Keratinocyte (primary cell): Measurements from ENCODE around the gene KDM8. TPM values are rescaled to one million over a fixed set of nuclear protein-coding genes. Genes with fewer than 3 reads are reported as not detected.

ENCODE experiments used
- DNase-seq: peaks from one replicate; pipeline ENCODE4 v3.0.0-alpha.2; 2011; ENCODE audit warnings: low read depth, missing footprints, low spot score
- FAIRE-seq: peaks from 2 replicates; lab custom pipeline; 2011; peaks lifted over from hg19 to GRCh38; lab: Jason Lieb, UNC
- H2AFZ ChIP-seq: 2 replicates; pipeline ENCODE4 v1.6.0; 2012; ENCODE audit warnings: low read length, control low read depth, inconsistent platforms; ENCODE audit not compliant: control insufficient read depth
- H3K27ac ChIP-seq: 2 replicates; pipeline ENCODE4 v1.5.1; 2011; ENCODE audit warnings: low read length; ENCODE audit not compliant: control insufficient read depth, insufficient read depth
- H3K27me3 ChIP-seq: 3 replicates; pipeline ENCODE4 v1.6.0; 2011; ENCODE audit warnings: low read length; ENCODE audit not compliant: control insufficient read depth, insufficient read depth; ENCODE audit errors: extremely low read depth
- H3K36me3 ChIP-seq, 2 experiments: 2 replicates in 1 of 2; 3 replicates in 1 of 2; pipeline ENCODE4 v1.5.1; 2011; ENCODE audit warnings: low read length in 2 of 2, mild to moderate bottlenecking in 1 of 2; ENCODE audit not compliant: control insufficient read depth in 2 of 2, insufficient read depth in 2 of 2; ENCODE audit errors: extremely low read depth in 1 of 2
- H3K4me1 ChIP-seq: 3 replicates; pipeline ENCODE4 v1.5.1; 2011; ENCODE audit warnings: low read length; ENCODE audit not compliant: control insufficient read depth, insufficient read depth; ENCODE audit errors: extremely low read depth
- H3K4me2 ChIP-seq: 3 replicates; pipeline ENCODE4 v1.6.0; 2011; ENCODE audit warnings: low read depth, low read length; ENCODE audit not compliant: control insufficient read depth, insufficient read depth; ENCODE audit errors: extremely low read depth
- H3K4me3 ChIP-seq, 3 experiments: fragments of 200-600 bp in 1 of 3; sonication (generic) in 1 of 3; 2 replicates in 2 of 3; 3 replicates in 1 of 3; pipeline ENCODE4 v1.5.1; 2011 to 2016; ENCODE audit warnings: low read length in 3 of 3, mild to moderate bottlenecking in 3 of 3, control low read depth in 2 of 3, inconsistent platforms in 1 of 3, low read depth in 1 of 3, mixed read lengths in 1 of 3, mixed run types in 1 of 3, moderate library complexity in 1 of 3; ENCODE audit not compliant: control insufficient read depth in 2 of 3, insufficient read depth in 2 of 3; ENCODE audit errors: extremely low read depth in 1 of 3
- H3K79me2 ChIP-seq: 2 replicates; pipeline ENCODE4 v1.6.0; 2012; ENCODE audit warnings: low read length; ENCODE audit not compliant: control insufficient read depth, insufficient read depth
- H3K9ac ChIP-seq: 3 replicates; pipeline ENCODE4 v1.6.0; 2011; ENCODE audit warnings: low read length; ENCODE audit not compliant: control insufficient read depth, insufficient read depth; ENCODE audit errors: extremely low read depth
- H3K9me1 ChIP-seq: 3 replicates; pipeline ENCODE4 v1.6.0; 2011; ENCODE audit warnings: low read length; ENCODE audit not compliant: control insufficient read depth, insufficient read depth; ENCODE audit errors: extremely low read depth
- H3K9me3 ChIP-seq: 2 replicates; pipeline ENCODE4 v1.5.1; 2012; ENCODE audit warnings: low read depth, low read length; ENCODE audit not compliant: control insufficient read depth
- H4K20me1 ChIP-seq: 3 replicates; pipeline ENCODE4 v1.6.0; 2011; ENCODE audit warnings: low read length; ENCODE audit not compliant: control insufficient read depth, insufficient read depth; ENCODE audit errors: extremely low read depth
- EZH2 ChIP-seq: IDR thresholded peaks from one replicate; pipeline ENCODE4 v1.6.1; 2012; ENCODE audit warnings: inconsistent platforms, mild to moderate bottlenecking, low read length, moderate library complexity
- dilution Hi-C: fragments of 300-500 bp; cut with MboI; formaldehyde crosslinking; loops from one replicate; pipeline ENCODE4 v1.7.0; 2020; ENCODE audit warnings: low sequenced_read_pairs; ENCODE audit not compliant: extremely low pct_ligation_motif_present
- polyA plus RNA-seq, 5 experiments: library from polyadenylated mRNA; depleted of rRNA in 3 of 5; stranded (reverse) in 3 of 5; stranded (forward) in 1 of 5; unstranded in 1 of 5; fragments of >200 nt; gene quantifications; 1 replicate in 1 of 5; 2 replicates in 3 of 5; 3 replicates in 1 of 5; pipeline versions ENCODE4 v1.2.1 to v1.2.3, GENCODE V29; 2011 to 2012; ENCODE audit warnings: missing spikeins in 2 of 5, low read depth in 1 of 5, low replicate concordance in 1 of 5
- TF ChIP-seq, protein P1 (sequence below), 3 experiments: IDR thresholded peaks in 1 of 3; conservative IDR thresholded peaks in 1 of 3; optimal IDR thresholded peaks in 1 of 3; 2 replicates in 2 of 3; 3 replicates in 1 of 3; pipeline versions ENCODE3 to v1.5.1; 2011; ENCODE audit warnings: low read length in 3 of 3, mild to moderate bottlenecking in 3 of 3, moderate library complexity in 2 of 3, control low read depth in 1 of 3, inconsistent platforms in 1 of 3; ENCODE audit not compliant: insufficient read depth in 2 of 3; ENCODE audit errors: extremely low read depth in 1 of 3

The KDM8 gene
- polyA plus RNA-seq, 1 donor (not counting 4 experiments of a cell fraction or from before 2014, with no cell fraction given), result 1.5 TPM

DNA sequence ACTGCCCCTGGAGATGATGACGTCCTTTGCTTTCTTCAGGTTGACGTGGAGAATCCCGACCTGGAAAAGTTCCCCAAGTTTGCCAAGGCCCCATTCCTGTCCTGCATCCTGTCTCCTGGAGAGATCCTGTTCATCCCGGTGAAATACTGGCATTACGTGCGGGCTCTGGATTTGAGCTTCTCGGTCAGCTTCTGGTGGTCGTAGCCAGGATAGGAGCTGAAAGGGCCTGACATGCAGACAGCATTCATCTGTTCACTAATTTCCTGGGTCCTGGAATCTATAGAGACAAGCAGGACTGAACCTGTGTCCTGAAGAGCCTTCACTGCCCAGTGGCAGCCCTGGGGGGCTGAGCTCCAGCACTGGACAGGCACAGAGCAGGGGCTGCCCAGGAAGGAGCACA lies 17.2 kb downstream of the KDM8 start:
- FAIRE-seq, result no peak

GRCh38 chr16:27220991-27221390 lies 17.7 kb downstream of the KDM8 start:
- Histone ChIP-seq H3K79me2 (no peaks in the 10 kb centered on the region), H3K9me3 (no peaks in the 10 kb centered on the region), H3K4me3 (no peak overlapping the region), H4K20me1 (no peaks in the 10 kb centered on the region), H2AFZ (no peak overlapping the region), H3K9ac (no peak overlapping the region), H3K4me1 (no peaks in the 10 kb centered on the region), H3K36me3 (peaks cover 6 to 20% of the 10 kb centered on the region in 2 experiments), H3K27ac (no peak overlapping the region), H3K9me1 (no peaks in the 10 kb centered on the region), H3K27me3 (no peaks in the 10 kb centered on the region), H3K4me2 (no peak overlapping the region)
- no peak for DNase-seq
- TF ChIP-seq, protein P1, sequence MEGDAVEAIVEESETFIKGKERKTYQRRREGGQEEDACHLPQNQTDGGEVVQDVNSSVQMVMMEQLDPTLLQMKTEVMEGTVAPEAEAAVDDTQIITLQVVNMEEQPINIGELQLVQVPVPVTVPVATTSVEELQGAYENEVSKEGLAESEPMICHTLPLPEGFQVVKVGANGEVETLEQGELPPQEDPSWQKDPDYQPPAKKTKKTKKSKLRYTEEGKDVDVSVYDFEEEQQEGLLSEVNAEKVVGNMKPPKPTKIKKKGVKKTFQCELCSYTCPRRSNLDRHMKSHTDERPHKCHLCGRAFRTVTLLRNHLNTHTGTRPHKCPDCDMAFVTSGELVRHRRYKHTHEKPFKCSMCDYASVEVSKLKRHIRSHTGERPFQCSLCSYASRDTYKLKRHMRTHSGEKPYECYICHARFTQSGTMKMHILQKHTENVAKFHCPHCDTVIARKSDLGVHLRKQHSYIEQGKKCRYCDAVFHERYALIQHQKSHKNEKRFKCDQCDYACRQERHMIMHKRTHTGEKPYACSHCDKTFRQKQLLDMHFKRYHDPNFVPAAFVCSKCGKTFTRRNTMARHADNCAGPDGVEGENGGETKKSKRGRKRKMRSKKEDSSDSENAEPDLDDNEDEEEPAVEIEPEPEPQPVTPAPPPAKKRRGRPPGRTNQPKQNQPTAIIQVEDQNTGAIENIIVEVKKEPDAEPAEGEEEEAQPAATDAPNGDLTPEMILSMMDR (optimal IDR thresholded peaks at IDR 0.05 in 1 of 3, IDR thresholded peaks at IDR 0.05 in 1 of 3, conservative IDR thresholded peaks at IDR 0.05 in 1 of 3; ENCODE audit: extremely low read depth in 1 of 3, insufficient read depth in 2 of 3, low read length in 3 of 3), result no peak
- no peak for TF ChIP-seq EZH2
- dilution Hi-C loops, result no loop called here
- FAIRE-seq, result no peak

More for the DNA sequence above, 17.2 kb downstream of the KDM8 start:
- Histone ChIP-seq H3K27ac (no peak overlapping the region), H3K9me3 (no peaks in the 10 kb centered on the region), H2AFZ (no peak overlapping the region), H3K4me1 (no peaks in the 10 kb centered on the region), H3K36me3 (peaks cover 6 to 19% of the 10 kb centered on the region in 2 experiments), H3K4me3 (no peak overlapping the region), H3K9me1 (no peaks in the 10 kb centered on the region), H3K4me2 (no peak overlapping the region), H3K9ac (no peak overlapping the region), H3K27me3 (no peaks in the 10 kb centered on the region), H4K20me1 (no peaks in the 10 kb centered on the region), H3K79me2 (no peaks in the 10 kb centered on the region)
- no peak for DNase-seq
- TF ChIP-seq, protein P1 (optimal IDR thresholded peaks at IDR 0.05 in 1 of 3, IDR thresholded peaks at IDR 0.05 in 1 of 3, conservative IDR thresholded peaks at IDR 0.05 in 1 of 3; ENCODE audit: extremely low read depth in 1 of 3, insufficient read depth in 2 of 3, low read length in 3 of 3), result no peak
- TF ChIP-seq EZH2, result no peak
- dilution Hi-C loops, result no loop called here
